ENCODE measurements around the gene ANKS6. TPM values are rescaled to one million over a fixed set of nuclear protein-coding genes. Genes with fewer than 3 reads are reported as not detected.

ANKS6 gene
- total RNA-seq, 1 donor from 2014 or later: 25.8 TPM

DNA sequence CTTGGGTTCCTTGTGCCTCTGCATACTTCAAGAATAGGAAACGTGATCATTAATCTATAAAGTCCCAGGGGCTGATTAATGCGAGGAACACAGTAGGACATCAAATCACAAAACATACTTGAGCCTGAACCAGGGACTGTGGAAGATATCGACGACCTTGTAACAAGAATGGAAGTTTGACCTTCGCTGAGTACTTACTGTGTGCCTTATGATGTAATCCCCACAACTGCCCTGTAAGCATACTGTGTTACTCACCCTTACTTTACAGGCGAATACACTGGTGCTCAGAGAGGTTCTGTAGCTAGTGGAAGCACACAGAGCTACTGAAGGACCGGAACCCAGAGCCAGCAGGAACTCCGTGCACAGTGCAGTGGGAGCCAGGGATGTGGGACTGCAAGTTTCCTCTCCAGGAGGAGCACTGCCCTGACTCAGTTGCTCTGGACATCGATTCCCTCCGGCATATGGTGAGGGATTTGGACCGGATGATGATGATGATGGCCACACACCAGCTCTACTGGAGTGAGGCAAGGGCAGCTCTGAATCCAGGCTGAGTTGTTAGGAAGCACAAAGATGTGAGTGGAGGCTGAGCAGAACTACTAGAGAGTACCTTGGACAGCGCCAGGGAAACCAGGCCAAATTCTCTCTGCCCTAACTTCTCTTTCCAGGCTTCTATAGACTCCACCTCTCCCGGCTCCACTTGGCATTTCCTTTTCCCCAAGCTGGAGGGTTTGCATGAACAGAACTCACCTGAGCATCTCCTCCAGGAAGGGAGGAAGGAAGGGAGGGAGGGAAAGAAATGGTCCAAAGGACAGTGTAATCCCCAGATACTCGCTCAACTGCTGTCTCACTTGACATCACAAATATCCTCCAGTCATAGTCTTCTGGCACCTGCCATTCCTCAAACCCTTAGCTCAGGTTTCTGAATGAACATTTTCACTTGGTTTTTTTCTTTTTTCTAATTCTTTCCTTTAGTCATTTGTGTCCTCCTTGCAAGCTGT lies 86.1 kb downstream of the ANKS6 start:
- TF ChIP-seq, protein P1, sequence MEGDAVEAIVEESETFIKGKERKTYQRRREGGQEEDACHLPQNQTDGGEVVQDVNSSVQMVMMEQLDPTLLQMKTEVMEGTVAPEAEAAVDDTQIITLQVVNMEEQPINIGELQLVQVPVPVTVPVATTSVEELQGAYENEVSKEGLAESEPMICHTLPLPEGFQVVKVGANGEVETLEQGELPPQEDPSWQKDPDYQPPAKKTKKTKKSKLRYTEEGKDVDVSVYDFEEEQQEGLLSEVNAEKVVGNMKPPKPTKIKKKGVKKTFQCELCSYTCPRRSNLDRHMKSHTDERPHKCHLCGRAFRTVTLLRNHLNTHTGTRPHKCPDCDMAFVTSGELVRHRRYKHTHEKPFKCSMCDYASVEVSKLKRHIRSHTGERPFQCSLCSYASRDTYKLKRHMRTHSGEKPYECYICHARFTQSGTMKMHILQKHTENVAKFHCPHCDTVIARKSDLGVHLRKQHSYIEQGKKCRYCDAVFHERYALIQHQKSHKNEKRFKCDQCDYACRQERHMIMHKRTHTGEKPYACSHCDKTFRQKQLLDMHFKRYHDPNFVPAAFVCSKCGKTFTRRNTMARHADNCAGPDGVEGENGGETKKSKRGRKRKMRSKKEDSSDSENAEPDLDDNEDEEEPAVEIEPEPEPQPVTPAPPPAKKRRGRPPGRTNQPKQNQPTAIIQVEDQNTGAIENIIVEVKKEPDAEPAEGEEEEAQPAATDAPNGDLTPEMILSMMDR (IDR thresholded peaks at IDR 0.05; ENCODE audit: insufficient read depth, low read length, poor library complexity, severe bottlenecking): no peak
- peaks cover 60% of the 10 kb centered on the region for H3K27me3 ChIP-seq (ENCODE audit: control insufficient read depth, insufficient read depth, low read length)
- H3K4me3 ChIP-seq (ENCODE audit: low read depth, low read length): no peak overlapping the region
- no peaks in the 10 kb centered on the region for H3K36me3 ChIP-seq (ENCODE audit: control insufficient read depth, insufficient read depth, low read length)
- DNase-seq (ENCODE audit: low read depth): no peak

DNA sequence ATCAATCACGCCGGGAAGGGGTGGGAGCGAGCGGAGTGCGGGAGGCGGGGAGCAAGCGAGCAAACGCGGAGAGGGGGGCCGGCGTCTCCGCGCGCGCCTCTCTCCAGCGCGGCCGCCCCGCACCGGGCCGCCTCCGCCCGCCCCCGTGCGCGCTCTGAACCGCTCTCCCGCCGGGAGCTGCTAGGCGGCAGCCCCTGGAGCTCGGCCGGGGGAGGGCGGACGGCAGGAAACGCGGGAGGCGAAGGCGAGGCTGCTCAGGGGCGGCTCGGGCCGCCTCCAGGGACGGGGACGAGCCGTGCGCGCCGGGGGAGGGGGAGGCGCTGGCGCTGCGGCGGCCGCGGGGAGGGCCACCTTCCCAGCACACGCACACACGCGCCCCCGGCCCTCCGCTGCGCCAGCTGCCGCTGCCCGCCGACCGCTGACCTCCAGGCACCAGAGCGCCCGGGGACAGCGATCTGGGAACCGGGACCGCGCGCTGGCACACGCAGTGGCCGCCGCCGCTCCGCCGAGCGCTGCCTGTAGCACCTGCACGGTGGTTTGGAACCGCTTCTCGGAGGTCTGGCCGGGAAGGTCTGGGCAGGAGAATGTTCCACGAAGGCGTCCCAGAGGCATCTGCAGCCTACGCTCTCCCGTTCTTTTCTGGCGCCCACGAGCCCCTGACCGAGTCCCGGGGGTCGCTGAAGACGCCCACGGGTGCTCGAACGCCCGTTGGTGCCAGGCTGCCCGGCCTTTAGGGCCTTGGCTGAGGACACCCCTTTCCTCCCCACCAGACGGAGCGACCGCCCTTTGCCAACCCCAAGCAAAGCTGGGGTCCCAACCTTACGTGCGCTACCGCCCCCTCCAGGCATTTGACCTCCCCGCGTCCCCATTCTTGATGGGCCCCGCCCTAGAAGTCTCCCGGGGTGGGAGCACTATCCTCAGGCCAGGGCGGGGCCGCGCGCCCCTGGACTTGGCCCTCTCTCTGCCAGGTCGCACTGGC lies 87.1 kb downstream of the ANKS6 start, which contains the start of gene GABBR2:
Gene GABBR2 (minus strand): TSS at position 3 of the 979 bp plus-strand sequence. CDS start 198 bp downstream, outside the sequence.
- DNase-seq (ENCODE audit: low read depth): no peak
- peak within 1 kb of the TSS; percentile 14 for H3K4me3 ChIP-seq (ENCODE audit: low read depth, low read length)
- no peaks in the 10 kb centered on the region for H3K36me3 ChIP-seq (ENCODE audit: control insufficient read depth, insufficient read depth, low read length)
- peaks cover 60% of the 10 kb centered on the region for H3K27me3 ChIP-seq (ENCODE audit: control insufficient read depth, insufficient read depth, low read length)
- TF ChIP-seq, protein P1 (IDR thresholded peaks at IDR 0.05; ENCODE audit: insufficient read depth, low read length, poor library complexity, severe bottlenecking): no peak

DNA sequence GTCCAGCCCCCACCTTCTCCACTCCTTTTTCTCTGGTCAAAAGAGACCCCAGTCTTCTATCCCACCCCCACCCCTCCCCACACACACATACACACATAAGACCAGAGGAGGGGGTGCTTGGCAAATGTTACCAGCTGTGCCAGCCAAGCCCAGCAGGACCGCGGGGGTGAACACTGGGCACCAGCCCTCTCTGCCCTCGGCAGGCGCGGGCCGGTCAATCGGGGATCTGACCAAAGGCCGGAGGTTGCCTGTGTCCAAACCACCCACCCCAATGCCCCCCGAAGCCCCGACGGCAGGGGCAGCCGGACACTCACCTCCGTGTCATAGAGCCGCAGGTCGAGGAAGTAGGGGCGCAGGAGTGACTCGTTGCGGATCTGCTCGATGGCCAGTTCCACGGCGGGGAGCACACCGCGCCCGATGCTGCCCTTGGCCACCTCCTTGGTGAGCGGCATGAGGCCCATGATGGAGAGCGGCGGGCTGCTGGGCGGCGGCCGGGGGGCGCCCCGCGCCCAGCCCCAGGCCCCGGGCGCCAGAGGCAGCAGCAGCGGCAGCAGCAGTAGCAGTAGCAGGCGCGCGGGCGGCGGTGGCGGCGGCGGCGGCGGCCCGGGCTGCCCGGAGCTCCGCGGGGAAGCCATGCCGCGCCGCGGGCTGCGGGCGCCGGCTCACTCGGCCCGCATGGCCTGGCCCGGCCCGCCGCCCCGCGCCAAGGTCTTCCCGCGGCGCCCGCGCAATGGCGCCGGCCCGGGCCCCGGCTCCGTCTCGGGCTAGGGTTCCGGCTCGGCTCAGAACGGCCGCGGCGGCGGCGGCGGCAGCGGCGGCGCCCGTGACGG lies 88.0 kb downstream of the ANKS6 start:
- no peaks in the 10 kb centered on the region for H3K36me3 ChIP-seq (ENCODE audit: control insufficient read depth, insufficient read depth, low read length)
- H3K4me3 ChIP-seq (ENCODE audit: low read depth, low read length): peak overlapping the region; percentile 14
- no peak for DNase-seq (ENCODE audit: low read depth)
- TF ChIP-seq, protein P1 (IDR thresholded peaks at IDR 0.05; ENCODE audit: insufficient read depth, low read length, poor library complexity, severe bottlenecking): no peak
- H3K27me3 ChIP-seq (ENCODE audit: control insufficient read depth, insufficient read depth, low read length): peaks cover 60% of the 10 kb centered on the region

DNA sequence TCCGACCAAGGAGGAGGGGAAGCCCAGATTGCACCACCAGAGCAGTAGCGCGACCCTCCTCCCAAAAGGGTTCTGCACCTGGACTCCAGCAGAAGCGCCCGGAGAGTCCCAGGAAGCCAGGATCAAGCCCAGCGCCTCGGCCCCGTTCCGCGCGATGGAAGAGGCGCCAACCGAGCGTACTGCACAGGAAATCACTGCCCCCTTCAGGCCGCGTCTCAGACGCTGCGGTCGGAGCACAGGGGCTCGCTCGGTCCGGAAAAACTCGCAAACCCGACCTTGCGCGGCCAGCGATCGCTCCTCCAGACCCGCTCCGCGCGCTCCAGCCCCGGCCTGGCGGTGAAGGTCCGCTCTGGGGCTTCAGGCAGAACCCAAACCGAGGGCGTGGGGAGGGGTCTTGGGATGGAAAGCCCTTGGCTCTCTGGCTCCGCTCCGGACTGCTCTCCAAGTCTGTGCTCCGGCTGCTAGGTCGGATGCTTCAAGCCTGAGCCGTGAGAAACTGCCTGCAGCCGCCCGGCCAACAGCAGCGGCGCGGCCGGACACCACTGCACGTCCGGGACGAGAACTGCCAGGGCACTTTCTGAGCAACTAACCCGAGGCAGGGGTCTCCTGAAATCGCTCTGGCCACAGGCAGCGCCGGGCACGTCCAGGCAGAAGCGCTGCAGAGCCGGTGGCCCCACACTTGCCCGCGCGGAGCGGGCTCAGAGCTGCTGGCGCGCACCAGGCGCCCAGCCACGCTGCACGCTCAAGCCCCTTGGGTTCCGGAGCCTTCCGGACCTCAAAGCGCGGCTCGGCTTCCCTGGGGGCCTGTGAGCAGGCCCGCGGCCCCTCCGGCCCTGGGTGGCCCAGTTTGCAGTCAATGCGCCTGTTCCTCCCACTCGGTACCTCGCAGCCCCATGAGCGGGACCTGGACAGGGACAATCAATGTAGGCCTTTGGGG lies 88.9 kb downstream of the ANKS6 start:
- TF ChIP-seq, protein P1 (IDR thresholded peaks at IDR 0.05; ENCODE audit: insufficient read depth, low read length, poor library complexity, severe bottlenecking): peak; percentile 71
- Histone ChIP-seq H3K27me3 (ENCODE audit: control insufficient read depth, insufficient read depth, low read length) (peaks cover 60% of the 10 kb centered on the region), H3K36me3 (ENCODE audit: control insufficient read depth, insufficient read depth, low read length) (no peaks in the 10 kb centered on the region), H3K4me3 (ENCODE audit: low read depth, low read length) (peak overlapping the region; percentile 8)
- DNase-seq (ENCODE audit: low read depth): peak; percentile 10

Measured in kidney epithelial cell (primary cell).